NCI-H2227 treated with DMSO at 0.1 percent for 48 hours (cell line): ENCODE data around the gene HDGFL3.

Source experiments
- DNase-seq: peaks from one replicate; lab custom pipeline; 2025; lab: John Stamatoyannopoulos, UW

The HDGFL3 gene

DNA sequence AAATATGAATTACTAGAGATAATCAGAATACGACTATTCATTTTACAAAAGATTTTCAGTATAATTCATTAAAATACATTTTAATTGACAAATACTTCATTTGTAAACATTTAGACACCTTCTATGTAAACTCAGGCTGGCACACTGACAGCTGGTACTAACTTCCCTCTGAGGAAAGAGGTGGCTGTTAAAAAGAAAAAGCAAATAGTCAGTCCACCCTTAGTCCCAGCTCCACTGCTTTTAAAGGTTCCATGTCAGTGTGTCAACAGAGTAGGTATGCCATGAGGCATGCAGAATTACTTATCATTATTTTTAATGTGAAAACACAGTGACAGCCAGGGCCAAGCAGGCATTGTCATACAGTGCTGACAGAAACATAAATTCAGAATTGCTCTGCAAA, 84.1 kb downstream of the HDGFL3 start:
- DNase-seq = no peak

DNA sequence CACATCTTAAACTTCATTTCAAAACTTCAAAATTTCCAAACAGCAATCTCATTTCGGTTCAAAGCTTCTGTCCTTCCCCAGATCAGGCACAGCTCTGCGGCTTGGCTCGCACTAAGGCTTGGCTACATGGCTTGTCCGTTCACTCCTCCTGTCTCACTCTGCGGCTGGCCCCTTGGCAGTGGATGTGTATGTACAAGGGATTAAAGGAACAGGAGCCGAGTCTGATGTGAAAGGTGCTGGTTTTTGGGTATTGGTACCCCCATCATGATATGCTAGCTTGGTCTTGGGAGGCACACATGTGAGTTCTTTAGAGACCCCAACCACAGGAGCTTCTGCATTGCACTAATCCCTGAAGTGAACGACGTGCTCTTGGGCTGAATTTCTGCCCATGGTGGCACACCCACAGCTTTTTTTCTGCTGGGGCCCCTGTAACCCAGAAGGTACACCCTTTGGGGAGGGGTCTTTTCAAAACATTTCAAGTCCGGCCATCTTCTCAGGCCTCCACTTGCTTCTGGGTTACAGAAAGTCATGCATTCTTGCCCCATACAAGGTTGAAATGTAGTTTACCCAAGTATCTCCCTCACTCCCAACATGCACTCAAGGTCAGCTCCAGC, 87.5 kb downstream of the HDGFL3 start:
- DNase-seq = no peak

DNA sequence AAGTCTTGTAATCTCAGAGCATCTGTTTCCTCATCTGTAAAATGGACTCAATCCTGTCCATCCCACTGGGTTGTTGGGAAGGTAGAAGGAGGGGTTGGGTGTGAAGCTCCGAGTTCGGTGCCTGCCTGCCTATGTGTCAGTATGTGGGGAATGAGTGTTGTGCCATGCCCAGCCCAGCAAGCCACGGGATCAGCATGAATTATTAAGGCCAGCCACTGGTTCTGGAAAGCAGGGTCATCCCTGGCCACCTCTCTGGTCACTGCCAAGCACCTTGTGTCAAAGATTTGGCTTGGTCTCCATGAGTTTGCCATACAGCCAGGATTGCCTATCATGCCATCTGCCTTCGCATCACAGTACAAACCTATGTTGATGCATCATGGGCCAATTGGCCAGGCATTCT, 88.7 kb downstream of the HDGFL3 start:
- DNase-seq = no peak

DNA sequence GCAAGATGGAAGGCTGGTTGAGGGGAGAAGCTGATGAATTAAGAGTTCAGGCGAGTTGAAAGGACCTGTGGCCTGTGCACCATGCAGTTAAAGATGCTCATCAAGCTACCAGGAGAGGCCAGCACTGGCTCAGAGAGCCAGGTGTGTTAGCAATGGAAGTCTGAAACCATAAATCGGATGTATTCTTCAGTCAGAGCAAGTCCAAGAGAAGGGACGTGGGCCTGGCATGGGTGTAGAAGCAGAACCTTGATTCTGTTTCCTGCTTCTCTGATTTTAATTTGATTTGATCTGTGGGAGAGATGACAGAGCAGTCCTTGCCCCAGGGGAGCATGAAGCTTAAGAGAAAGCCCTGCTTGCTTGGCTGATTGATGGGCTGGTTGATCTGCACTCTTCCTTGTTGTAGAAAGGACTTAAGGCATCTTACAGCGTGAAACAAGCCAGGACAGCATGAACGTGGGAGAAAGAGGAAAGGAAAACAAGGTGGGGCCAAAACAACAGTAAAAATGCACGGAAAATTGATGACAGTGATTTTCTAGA, 89.3 kb downstream of the HDGFL3 start:
- DNase-seq = no peak

- no peak for DNase-seq
Observed at GRCh38 chr15:83115831-83116565, 91.6 kb downstream of the HDGFL3 start.

DNA sequence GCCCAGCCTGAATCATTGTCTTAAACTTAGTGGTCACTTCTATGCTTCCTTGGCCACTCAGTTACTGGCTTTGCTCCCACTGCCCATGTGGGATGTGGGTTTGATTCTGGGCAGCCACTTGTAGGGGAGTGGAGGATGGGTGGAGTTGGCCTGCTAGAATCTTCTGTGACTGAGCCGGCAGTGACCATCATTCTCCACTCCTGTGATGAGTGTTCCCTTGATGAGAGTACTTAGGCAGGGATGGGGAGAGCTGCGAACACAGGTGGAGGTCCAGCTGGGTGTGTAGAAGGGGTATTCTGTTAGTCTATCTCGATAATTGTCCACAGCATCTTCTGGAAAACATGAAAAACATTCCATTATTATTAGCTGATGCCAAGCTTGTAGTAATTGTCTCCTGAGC, 92.2 kb downstream of the HDGFL3 start:
- no peak for DNase-seq

DNA sequence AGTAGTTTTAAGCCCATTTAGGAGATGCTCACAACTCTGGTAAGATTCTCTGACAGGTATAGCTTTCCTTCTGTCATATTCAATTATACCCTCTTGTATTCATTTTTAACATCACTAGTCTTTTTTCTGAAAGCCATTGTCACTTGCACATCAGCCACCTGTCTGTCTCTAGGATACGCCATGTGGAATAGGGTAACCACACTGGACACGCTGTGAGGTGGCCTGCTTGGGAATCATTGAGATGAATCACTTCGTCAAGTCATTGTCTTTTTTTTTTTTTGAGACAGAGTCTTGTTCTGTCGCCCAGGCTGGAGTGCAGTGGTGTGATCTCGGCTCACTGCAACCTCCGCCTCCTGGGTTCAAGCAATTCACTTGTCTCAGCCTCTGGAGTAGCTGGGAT, 92.8 kb downstream of the HDGFL3 start:
- no peak for DNase-seq

DNA sequence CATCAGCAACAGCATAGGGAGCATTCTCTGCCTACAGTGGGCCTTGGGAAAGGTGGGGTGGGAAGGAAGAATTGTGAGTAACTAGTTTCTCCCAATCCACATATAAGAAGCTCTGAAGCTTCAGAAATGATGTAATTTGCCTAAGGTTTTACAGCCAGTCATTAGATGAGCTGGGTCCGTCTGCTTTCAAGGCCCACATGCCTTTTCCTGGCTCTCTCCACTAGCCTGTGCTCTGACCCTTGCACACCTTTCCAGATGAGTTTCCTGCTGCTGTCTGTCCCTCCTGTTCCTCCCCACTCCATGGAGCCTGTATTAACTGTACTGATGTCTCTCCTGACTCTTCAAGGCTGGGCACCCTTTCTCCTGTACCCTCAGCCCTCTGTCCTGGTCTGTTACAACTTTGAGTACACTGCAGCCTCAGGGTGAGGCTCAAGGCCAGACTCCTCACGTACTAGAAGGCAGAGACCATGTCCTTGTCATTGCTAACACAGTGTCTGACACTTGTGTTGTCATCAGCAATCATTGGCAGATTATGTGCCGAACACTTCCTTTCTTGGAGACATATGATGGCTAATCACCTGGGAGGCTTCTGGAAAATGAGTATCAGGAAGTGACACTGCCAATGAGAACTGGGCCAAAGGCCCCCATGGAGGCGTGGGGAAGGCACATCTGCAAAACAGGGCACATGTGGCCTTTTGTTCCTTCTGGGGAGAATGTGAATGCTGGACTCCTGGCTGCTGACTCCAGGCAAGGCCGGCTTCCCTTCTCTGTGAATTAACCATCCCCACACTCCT, 93.5 kb downstream of the HDGFL3 start:
- no peak for DNase-seq

- DNase-seq = no peak
Observed at GRCh38 chr15:83112956-83113299, 94.7 kb downstream of the HDGFL3 start.

- no peak for DNase-seq
Observed at GRCh38 chr15:83112233-83112955, 95.2 kb downstream of the HDGFL3 start.

GRCh38 chr15:83111149-83111548, 96.5 kb downstream of the HDGFL3 start:
- no peak for DNase-seq

DNA sequence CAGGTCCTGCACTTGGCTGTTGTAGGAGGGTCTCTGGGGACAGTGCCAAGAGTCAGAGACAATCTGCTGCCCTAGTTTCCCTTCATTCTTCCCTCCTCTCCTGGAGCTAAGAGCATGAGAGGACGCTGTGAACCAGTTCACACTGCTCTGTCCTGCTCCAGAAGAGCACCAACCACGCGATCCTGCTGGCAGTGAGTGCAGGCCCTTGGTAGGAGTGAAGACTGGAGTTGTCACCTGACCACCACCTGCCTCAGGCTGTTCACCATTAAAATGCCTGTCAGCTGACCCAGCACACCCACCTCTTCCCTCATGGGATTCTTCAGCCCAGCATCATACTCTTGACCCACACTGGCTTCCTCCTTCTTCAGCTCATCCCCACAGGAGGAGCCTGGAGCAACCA, 97.2 kb downstream of the HDGFL3 start:
- no peak for DNase-seq

GRCh38 chr15:83109532-83109931, 98.1 kb downstream of the HDGFL3 start:
- DNase-seq = no peak

DNA sequence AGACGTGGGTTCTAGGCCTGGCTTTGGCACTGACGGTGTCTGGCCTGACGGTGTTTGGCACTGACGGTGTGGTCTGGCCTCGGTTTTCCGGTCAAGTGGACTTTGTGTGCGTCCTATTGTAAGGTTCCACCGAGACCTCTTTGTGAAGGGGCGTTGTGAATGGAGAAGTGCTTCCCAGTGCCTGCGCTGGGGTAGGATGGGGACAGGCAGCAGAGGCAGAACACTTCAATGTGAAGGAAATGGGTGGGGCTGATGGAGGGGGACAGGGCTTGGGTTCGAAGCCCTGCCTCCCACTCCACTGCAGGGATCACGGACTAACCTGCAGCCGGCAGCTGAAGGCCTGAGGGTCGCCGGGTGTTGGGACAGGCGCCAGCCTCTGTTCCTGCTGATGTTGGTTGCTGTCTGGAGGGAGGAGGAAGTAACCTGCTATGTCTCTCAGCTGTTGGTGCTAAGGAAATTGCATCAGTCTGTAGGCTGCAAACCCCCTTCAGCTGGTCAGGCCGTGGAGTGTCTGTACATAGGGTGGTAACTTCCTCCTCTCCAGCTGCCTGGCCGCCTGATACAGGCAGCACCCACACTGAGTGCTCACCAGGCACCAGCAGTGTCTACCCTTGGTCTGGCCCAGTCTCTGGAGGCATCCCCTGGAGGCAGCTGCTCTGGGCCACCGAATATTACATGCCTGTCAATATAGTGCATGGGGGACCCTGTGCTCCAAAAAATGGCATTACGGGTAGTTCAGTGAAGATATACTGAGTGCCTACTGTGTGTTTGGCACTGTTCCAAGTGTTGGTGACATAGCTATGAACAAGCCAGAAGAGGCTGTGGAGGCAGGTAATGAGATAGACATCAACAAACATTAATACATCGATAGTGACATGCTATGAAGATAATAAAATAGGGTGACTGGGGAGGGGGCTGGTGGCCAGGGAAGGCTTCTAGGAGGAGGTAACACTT, 99.1 kb downstream of the HDGFL3 start:
- DNase-seq = no peak

DNA sequence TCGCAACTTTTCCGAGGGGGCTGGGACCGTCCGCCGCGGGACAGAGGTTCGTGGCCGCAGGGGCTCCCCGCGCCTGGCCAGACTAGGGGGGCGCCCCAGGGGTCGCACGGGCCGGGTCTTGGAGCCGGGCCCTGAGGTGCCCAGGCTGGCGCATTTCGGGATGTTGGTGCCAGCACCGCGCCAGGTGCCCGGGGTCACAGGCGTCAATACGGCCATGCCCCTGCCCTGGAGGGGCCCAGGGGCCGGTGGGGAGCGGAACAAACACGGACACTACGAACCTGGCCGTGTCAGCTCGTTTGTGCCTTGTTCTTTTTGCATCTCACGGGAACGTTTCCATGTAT, 99.8 kb downstream of the HDGFL3 start:
- DNase-seq = no peak

DNA sequence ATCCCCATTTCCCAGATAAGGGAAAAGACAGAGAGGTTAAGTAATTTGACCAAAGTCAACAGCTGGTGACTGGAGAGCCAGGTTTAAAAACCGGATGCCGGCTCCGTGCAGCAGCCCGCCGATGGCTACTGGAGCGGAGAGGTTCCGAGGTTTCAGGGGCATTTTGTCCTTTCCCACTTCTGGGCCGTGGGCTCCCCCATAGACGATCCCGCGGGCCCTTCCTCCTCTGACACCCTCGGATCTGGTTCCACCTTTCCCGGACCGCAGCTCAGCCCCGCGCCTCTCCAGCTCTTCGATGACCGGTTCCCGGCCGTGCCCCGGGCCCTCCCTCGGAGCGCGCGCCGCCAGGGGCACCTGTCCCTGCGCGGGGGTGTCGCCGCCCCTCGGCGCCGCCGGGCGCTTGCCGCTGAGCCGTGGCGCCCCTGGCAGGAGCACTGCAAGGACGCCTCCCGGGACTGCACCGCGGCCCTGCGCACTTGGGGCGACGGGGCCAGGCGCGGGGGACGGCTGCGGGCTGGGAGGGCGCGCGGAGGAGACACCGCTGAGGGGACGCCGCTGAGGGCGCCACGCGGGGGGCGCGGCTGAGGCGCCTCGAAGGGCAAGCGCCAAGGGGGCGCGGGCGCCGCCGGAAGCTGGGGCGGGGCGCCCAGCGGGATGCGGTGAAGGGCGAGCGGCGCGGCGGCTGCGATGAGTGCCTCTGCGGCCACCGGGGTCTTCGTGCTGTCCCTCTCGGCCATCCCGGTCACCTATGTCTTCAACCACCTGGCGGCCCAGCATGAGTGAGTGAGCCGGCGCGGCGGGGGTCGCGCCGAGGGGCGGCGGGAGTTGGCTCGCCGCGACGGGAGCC, 100.4 kb downstream of the HDGFL3 start, which contains the start of gene TM6SF1:
Gene TM6SF1, plus strand, starts transcription at position 652 of the 847 bp plus-strand sequence. Its CDS starts 36 bp downstream, at position 688.
- DNase-seq = no peak

DNA sequence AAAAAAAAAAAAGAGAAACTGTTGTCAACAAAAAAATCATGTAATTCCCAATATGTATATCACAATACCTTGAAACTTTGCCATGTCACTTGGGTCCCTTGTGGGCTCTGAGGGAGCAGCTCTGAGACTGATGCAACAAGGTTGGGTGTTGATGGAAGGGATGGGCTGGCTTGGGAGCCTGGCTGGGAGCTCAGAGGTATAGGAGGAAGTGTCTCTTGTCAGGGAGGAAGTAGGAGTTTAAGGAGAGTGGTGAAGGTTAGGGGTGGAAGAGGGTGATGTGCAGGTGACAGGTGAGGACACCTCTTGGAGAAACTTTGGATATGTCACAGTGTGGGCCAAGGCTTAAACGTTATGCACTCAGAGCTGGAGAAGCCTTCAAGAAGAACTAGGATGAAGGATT, 102.2 kb downstream of the HDGFL3 start:
- no peak for DNase-seq

- no peak for DNase-seq
Observed at GRCh38 chr15:83104141-83104540, 103.5 kb downstream of the HDGFL3 start.

DNA sequence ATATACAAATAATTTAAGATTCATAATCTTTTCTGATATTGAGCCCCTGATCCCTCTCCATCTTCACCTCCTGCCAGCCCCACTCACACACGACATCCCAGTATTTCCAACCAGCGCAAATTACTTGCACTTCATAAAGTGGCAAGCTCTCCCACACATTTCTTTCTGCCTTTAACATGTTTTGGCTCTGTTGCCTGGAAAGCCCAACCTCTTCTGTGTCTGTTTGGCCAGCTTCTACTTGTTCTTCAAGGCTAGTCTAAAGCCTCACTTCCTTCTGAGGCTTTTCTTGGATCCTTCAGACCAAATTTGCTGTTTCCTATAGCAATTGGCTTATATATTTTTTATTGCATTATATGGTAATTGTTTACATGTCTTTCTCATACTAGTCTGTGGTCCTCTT, 105.3 kb downstream of the HDGFL3 start:
- no peak for DNase-seq

DNA sequence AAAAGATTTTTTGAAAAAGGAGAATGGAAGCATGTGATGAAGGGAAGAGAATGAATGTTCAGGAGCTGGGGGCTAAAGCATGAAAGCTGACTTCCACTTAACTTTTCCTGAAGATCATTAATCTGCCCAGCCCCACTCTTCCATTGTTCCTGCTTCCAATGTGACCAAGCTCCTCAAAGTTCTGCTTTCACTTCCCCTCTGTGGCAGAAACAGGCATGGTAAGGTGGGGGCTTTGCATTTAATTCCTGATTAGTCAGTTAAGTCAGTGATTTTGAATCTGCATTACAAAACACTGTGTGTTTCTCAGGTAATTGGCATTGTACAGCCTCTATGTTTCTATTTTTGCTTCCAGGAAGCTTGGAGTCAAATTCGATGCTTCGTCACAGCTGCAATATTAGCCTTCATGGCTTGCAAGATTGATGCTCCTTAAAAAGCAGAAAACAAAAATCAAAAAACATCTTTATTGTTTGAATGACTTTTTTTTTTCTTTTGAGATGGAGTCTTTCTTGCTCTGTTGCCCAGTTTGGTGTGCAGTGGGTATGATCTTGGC, 107.5 kb downstream of the HDGFL3 start:
- no peak for DNase-seq
